Colonic mucosa (tissue), 4 donors: ENCODE results near the gene PRRX2. TPM values are rescaled to one million over a fixed set of nuclear protein-coding genes. Genes with fewer than 3 reads are reported as not detected.

Experiments used
- DNase-seq: peaks from one replicate; pipeline ENCODE4 v3.0.0-alpha.2; 2020
- H3K27ac ChIP-seq: fragments of 200-600 bp; one replicate; pipeline ENCODE4 v1.8.0; 2021
- H3K27me3 ChIP-seq: fragments of 200-600 bp; one replicate; pipeline ENCODE4 v1.8.0; 2021
- H3K36me3 ChIP-seq: fragments of 200-600 bp; one replicate; pipeline ENCODE4 v1.8.0; 2021
- H3K4me1 ChIP-seq: fragments of 200-600 bp; one replicate; pipeline ENCODE4 v1.8.0; 2021; ENCODE audit warnings: mild to moderate bottlenecking
- H3K4me3 ChIP-seq: fragments of 200-600 bp; one replicate; pipeline ENCODE4 v1.8.0; 2021
- H3K9ac ChIP-seq, 2 donors: one replicate each; pipeline ENCODE4 v1.7.0; 2013; ENCODE audit warnings: control low read depth in 2 of 2, low read depth in 2 of 2, low read length in 2 of 2
- H3K9me3 ChIP-seq: fragments of 200-600 bp; one replicate; pipeline ENCODE4 v1.8.0; 2021
- CTCF ChIP-seq: fragments of 200-600 bp; IDR thresholded peaks from one replicate; pipeline ENCODE4 v1.8.0; 2022; ENCODE audit warnings: antibody characterized with exemption, mild to moderate bottlenecking
- intact Hi-C: fragments of 100-400 bp; cut with DNase I; formaldehyde crosslinking; loops from one replicate; pipeline ENCODE4 v1.14.1; 2022
- total RNA-seq, 2 donors: library from RNA; stranded (reverse); fragmentation: NEBNext Ultra II Directional in 1 of 2; extraction: Animal tissue kit (Norgen Biotek cat#: 25700) in 1 of 2; gene quantifications; one replicate each; pipeline ENCODE4 v1.2.1, GENCODE V29; 2021
- donor health status: healthy.
- donor health status: DM: no; HTN: no; CAD: no.
- donor health status: DM: no; HTN: no; CAD: no.

Gene PRRX2
- total RNA-seq, 2 donors from 2014 or later: 0.64 to 0.85 TPM

GRCh38 chr9:129666575-129666974, 1.1 kb downstream of the PRRX2 start:
- H3K27me3 ChIP-seq: peaks cover 24% of the 10 kb centered on the region
- intact Hi-C loops: no loop called here
- no peaks in the 10 kb centered on the region for H3K9me3 ChIP-seq
- no peak overlapping the region for H3K9ac ChIP-seq
- H3K36me3 ChIP-seq: no peaks in the 10 kb centered on the region
- TF ChIP-seq CTCF: no peak
- no peak overlapping the region for H3K27ac ChIP-seq
- peak overlapping the region; percentile 7 for H3K4me3 ChIP-seq
- no peak for DNase-seq
- H3K4me1 ChIP-seq: peaks cover 4% of the 10 kb centered on the region

GRCh38 chr9:129667378-129667777, 1.9 kb downstream of the PRRX2 start:
- H3K9me3 ChIP-seq: no peaks in the 10 kb centered on the region
- H3K27me3 ChIP-seq: peaks cover 24% of the 10 kb centered on the region
- DNase-seq: no peak
- H3K9ac ChIP-seq: no peak overlapping the region
- no peak for TF ChIP-seq CTCF
- intact Hi-C loops: no loop called here
- peaks cover 4% of the 10 kb centered on the region for H3K4me1 ChIP-seq
- no peak overlapping the region for H3K4me3 ChIP-seq
- no peaks in the 10 kb centered on the region for H3K36me3 ChIP-seq
- H3K27ac ChIP-seq: no peak overlapping the region

GRCh38 chr9:129667850-129668249, 2.4 kb downstream of the PRRX2 start:
- intact Hi-C loops: no loop called here
- Histone ChIP-seq H3K9ac (no peak overlapping the region), H3K4me3 (no peak overlapping the region), H3K9me3 (no peaks in the 10 kb centered on the region), H3K27ac (no peak overlapping the region), H3K27me3 (peaks cover 24% of the 10 kb centered on the region), H3K36me3 (no peaks in the 10 kb centered on the region), H3K4me1 (peaks cover 4% of the 10 kb centered on the region)
- TF ChIP-seq CTCF: no peak
- DNase-seq: peak; percentile 52

- Histone ChIP-seq H3K9me3 (no peaks in the 10 kb centered on the region), H3K4me1 (peaks cover 4% of the 10 kb centered on the region), H3K27ac (no peak overlapping the region), H3K36me3 (no peaks in the 10 kb centered on the region), H3K4me3 (no peak overlapping the region), H3K9ac (no peak overlapping the region), H3K27me3 (peaks cover 24% of the 10 kb centered on the region)
- intact Hi-C loops: no loop called here
- DNase-seq: no peak
- no peak for TF ChIP-seq CTCF
These were observed 3.8 kb downstream of the PRRX2 start for GRCh38 chr9:129669141-129669718.

GRCh38 chr9:129669946-129670345, 4.5 kb downstream of the PRRX2 start:
- H3K27ac ChIP-seq: no peak overlapping the region
- H3K36me3 ChIP-seq: no peaks in the 10 kb centered on the region
- no peak overlapping the region for H3K4me3 ChIP-seq
- intact Hi-C loops: no loop called here
- no peak overlapping the region for H3K9ac ChIP-seq
- H3K4me1 ChIP-seq: peaks cover 4% of the 10 kb centered on the region
- no peaks in the 10 kb centered on the region for H3K9me3 ChIP-seq
- no peak for DNase-seq
- peaks cover 18% of the 10 kb centered on the region for H3K27me3 ChIP-seq
- no peak for TF ChIP-seq CTCF
